ENCODE measurements around the gene SUN2.

The SUN2 gene

GRCh38 chr22:38715176-38715764 is 40.5 kb downstream of the SUN2 start:
- no peak for DNase-seq

- DNase-seq = no peak
These were observed 41.9 kb downstream of the SUN2 start for GRCh38 chr22:38713921-38714320.

- no peak for DNase-seq
These were observed 43.2 kb downstream of the SUN2 start for GRCh38 chr22:38712486-38713207.

GRCh38 chr22:38710866-38711265 is 44.9 kb downstream of the SUN2 start:
- no peak for DNase-seq

GRCh38 chr22:38710351-38710750 is 45.4 kb downstream of the SUN2 start:
- no peak for DNase-seq

- DNase-seq = no peak
These were observed 46.5 kb downstream of the SUN2 start for GRCh38 chr22:38709306-38709705.

GRCh38 chr22:38707984-38708383 is 47.8 kb downstream of the SUN2 start:
- DNase-seq = no peak

GRCh38 chr22:38707346-38707745 is 48.5 kb downstream of the SUN2 start:
- DNase-seq = no peak

- no peak for DNase-seq
These were observed 49.0 kb downstream of the SUN2 start for GRCh38 chr22:38706901-38707195.

GRCh38 chr22:38706101-38706900 is 49.5 kb downstream of the SUN2 start:
- DNase-seq = peak; percentile 46

GRCh38 chr22:38705235-38706100 is 50.3 kb downstream of the SUN2 start, which contains the start of gene GTPBP1:
GTPBP1 (plus strand) TSS chr22:38705944; CDS start chr22:38705956, 12 bp downstream.
- DNase-seq = peak; percentile 72

- no peak for DNase-seq
These were observed 51.1 kb downstream of the SUN2 start for GRCh38 chr22:38704654-38705234.

- DNase-seq = peak; percentile 99
These were observed 54.8 kb downstream of the SUN2 start, which contains the start of gene JOSD1 for GRCh38 chr22:38700789-38701628. JOSD1 (minus strand) TSS chr22:38700943; CDS start chr22:38699987, 956 bp downstream.

GRCh38 chr22:38700270-38700788 is 55.5 kb downstream of the SUN2 start:
- no peak for DNase-seq

- no peak for DNase-seq
These were observed 56.0 kb downstream of the SUN2 start for GRCh38 chr22:38699784-38700183.

- DNase-seq = no peak
These were observed 56.7 kb downstream of the SUN2 start for GRCh38 chr22:38699143-38699542.

GRCh38 chr22:38698407-38699094 is 57.2 kb downstream of the SUN2 start:
- DNase-seq = no peak

- DNase-seq = no peak
These were observed 58.2 kb downstream of the SUN2 start for GRCh38 chr22:38697425-38698089.

- no peak for DNase-seq
These were observed 59.0 kb downstream of the SUN2 start for GRCh38 chr22:38696606-38697424.
